HG03460 (cell line): ENCODE data around the gene METAP1D.

Experiments
- ATAC-seq: cut with Tn5 transposase; IDR thresholded peaks from one replicate; pipeline ENCODE4 v1.9.1; 2021; ENCODE audit not compliant: unreplicated experiment

METAP1D gene

DNA sequence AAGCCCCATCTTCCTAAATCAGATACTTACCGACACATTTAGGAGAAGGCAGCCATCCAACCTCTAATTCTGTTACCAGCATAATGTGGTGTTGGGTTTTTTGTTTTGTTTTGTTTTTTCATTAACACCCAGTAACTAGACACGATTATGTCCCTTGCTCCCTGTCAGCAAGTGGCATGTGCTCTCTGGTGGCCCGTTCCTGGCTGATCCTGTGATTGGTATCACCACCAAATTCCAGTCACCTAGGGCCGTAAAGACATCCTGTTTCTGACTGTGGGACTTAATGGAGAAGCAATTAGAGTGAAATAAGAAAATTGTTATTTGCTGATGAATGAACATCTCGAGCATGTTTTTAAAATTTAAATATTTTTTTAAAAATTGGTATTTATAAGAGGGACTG is 79.7 kb downstream of the METAP1D start:
- ATAC-seq, result no peak

DNA sequence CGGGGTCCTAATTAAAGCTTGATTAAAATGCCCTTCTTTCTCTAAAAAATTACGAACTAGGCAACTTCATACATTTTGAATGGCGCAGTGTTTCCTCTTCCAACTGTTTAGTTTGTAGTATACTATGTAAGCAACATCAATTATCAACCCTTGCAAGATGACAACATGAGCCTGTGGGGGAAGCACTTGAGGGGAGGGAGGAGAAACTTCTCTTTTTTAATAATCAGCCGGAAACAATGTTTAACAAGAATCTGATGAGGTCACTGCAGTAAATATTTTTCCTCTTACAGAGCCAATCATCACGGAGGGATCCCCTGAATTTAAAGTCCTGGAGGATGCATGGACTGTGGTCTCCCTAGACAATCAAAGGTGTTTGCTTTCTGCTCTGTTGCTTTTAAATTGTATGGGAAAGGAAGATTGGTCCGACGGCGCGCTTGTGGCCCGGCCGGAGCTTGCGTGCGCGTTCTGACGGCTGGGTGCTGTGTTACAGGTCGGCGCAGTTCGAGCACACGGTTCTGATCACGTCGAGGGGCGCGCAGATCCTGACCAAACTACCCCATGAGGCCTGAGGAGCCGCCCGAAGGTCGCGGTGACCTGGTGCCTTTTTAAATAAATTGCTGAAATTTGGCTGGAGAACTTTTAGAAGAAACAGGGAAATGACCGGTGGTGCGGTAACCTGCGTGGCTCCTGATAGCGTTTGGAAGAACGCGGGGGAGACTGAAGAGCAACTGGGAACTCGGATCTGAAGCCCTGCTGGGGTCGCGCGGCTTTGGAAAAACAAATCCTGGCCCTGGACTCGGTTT is 80.3 kb downstream of the METAP1D start:
- ATAC-seq, result no peak

DNA sequence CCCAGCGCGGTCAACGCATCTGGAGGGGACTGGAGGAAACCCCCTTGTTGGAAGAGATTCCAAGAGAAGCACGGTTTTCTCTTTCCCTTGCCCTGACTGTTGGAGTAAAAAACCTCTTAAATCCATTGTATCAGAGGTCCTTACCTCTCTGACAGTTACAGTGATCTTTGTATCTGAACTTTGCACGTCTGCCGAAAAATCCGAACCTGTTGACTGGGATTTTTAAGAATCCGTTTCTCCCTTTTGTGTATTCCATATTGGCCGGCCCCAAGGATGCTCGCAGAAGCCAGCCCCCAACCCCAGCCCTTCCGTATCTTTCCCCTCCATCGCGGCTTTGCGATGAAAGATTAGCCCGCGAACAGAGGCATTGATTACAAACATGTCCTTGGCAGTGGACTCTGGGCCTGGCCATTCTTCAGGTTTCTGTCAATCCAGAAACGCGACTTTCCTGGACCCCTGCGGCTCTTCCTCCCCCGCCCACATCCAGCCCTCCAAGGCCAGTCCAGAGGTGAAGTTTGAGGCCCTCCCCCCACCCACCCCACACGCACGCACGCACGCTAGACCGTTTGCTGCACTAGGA is 81.0 kb downstream of the METAP1D start:
- no peak for ATAC-seq

DNA sequence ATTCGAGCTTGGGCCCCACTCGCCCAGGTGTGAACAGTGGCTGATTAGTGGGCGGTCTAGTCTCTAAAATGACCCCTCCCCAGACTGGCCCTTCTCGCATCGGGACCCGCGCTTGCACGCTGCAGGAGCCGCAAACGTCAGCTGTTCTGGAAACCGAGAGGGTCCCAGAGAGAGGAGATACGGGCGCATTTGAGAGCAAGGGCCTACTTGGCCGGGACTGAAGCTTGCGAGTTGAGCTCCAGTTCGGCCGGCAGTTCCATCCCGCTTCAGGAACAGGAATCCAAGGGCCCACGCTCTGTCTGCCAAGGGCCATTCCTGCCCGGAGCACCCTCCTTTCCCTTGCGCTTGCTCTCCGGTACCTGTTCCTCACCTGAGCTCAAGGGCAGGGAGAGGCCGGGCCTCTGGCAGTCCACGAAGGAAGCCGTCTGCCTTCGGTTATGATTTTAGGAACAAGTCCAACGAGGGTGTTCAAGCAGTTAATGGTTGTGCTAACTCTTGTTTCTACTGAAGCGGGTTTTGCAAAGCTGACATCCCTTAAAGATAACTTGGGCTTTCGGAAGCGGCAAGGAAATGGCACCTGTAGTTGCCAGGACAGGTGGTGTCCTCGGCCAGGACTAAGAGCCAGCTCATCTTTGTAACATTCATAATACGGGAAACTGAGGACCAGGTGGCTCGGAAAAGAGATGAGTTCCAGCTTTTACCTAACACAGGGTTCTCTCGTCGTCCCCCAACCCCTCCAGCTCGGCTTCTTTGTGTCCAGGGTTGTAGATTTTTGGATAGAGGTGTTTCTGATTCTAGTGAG is 81.7 kb downstream of the METAP1D start:
- no peak for ATAC-seq

DNA sequence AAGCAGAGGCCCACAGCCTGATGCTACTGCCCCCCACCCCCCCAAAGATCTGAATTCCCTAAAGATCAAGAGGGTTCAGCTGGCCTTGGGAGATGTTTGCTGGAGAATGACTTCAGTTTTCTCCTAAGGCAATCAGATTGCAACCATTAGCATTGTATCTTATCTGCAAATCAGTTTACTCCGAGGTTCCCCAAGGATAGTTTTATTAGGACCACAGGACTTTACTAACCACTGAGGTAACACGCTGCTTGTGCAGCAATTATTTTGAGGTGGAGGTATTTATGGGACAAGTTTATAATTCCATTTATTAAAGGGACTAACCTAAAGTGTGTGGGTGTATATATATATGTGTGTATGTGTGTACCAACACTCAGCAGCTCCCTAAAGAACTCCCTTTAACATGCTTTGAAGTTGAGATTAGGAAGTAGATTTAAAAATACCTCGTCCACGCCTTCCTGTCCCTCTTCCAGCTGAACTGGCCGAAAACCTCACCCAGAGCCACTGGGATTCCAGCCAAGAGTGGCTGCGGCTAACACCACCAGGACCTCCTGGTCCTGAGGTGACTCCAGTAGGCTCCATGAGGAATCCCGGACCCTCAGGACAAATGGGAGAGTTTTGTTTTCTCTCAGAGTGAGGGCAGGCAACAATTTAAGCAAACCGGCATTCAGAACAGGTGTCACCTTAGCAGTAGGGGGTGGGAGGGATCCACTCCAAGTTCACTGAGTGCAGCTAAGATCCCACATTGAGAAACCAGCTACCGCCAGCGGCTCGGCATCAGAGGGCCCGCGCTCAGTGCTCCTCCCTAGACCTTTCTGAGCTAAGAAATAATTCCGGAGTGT is 82.6 kb downstream of the METAP1D start:
- no peak for ATAC-seq

DNA sequence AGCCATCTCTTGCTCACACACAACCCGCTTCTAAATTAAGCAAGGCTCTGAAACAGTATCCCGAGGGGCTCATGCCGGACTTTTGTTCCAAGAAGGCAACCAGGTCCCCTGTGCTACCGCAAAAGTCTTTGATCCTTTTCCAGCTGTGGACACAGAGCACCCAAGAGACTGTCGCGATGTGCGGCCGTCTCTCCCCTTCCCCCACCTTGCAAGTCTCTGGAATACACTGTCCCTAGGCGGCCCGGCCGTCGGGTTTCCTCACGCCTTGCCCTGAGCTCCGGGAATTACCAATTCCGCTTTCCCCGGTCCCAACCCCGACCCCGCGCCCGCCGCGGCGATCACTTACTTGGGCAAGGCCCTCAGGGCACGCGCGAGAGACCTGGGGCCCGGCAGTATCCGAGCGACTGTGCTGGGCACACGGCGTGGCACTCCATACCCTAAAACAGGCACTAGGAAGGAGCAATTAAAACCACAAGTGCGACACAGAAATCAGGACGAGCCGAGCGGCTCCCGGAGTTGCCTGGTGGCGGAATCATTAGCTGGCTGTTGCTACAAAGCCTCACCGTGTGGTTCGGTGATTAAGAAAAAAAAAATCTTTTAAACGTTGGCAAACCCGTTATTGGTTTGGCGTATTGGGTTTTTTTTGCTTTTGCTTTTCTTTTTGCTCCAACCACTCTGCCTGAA is 83.3 kb downstream of the METAP1D start:
- ATAC-seq, result no peak

GRCh38 chr2:172083628-172084394 is 84.1 kb downstream of the METAP1D start:
- no peak for ATAC-seq

DNA sequence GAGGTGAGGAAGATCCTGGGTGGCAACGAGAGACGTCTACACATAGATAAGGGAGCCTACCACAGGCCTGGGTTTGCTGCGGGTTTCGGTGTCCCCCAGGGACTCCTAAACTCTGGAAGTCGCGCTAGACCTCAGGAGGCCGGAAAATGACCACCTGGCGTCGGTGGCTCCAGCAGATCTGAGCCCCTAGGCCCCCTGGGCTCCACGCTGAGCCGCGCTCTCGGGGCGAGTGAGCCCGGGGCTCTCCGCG is 84.6 kb downstream of the METAP1D start:
- no peak for ATAC-seq

GRCh38 chr2:172084645-172085459 is 85.1 kb downstream of the METAP1D start:
- peak; percentile 78 for ATAC-seq

DNA sequence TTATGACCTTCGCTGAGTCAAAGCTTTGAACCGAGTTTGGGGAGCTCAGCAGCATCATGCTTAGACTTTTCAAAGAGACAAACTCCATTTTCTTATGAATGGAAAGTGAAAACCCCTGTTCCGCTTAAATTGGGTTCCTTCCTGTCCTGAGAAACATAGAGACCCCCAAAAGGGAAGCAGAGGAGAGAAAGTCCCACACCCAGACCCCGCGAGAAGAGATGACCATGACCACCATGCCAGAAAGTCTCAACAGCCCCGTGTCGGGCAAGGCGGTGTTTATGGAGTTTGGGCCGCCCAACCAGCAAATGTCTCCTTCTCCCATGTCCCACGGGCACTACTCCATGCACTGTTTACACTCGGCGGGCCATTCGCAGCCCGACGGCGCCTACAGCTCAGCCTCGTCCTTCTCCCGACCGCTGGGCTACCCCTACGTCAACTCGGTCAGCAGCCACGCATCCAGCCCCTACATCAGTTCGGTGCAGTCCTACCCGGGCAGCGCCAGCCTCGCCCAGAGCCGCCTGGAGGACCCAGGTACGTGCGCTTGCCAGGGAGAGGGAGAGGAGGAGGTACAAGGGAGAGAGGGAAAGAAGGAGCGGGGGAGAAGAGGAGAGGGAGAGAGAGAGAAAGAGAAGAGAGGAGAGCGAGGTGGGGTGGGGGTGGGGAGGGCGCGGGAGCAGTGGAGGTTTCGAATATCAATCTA is 85.9 kb downstream of the METAP1D start, which contains the start of gene DLX1:
Gene DLX1, plus strand, starts transcription at position 48 of the 700 bp plus-strand sequence. Its CDS starts 171 bp downstream, at position 219.
- ATAC-seq, result peak; percentile 11

GRCh38 chr2:172086241-172087206 is 86.8 kb downstream of the METAP1D start:
- no peak for ATAC-seq

DNA sequence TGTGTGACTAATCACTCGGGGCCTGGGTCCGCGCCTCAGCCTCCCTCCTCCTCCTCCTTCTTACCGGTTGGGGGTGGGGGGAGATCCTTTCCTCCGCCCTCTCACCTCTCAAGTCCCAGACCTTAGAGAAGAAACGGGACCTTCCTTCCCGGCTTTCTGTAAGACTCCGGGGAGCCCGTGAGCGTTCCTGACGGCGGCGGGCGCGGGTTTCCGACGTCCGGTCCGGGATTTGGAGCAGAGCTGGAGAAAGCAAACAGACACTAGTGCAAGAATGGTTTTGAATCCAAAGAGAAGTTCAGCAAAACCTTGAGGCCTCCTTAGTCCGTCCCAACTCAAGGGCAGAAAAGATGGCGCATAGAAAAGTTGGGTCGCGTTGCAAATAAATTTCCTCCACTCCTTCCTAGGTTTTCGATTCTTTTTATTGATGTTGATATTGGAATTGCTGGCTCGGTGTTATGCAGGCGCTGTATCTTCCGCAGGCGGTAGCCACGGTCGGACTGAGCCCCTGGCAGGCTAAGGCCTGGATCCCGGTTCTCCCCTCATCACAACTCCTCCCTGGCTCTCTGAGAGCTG is 87.5 kb downstream of the METAP1D start:
- no peak for ATAC-seq

GRCh38 chr2:172087780-172088244 is 88.1 kb downstream of the METAP1D start:
- ATAC-seq, result no peak

- ATAC-seq, result no peak
These were observed 88.7 kb downstream of the METAP1D start for GRCh38 chr2:172088245-172089004.

GRCh38 chr2:172089005-172089504 is 89.3 kb downstream of the METAP1D start:
- ATAC-seq, result no peak

DNA sequence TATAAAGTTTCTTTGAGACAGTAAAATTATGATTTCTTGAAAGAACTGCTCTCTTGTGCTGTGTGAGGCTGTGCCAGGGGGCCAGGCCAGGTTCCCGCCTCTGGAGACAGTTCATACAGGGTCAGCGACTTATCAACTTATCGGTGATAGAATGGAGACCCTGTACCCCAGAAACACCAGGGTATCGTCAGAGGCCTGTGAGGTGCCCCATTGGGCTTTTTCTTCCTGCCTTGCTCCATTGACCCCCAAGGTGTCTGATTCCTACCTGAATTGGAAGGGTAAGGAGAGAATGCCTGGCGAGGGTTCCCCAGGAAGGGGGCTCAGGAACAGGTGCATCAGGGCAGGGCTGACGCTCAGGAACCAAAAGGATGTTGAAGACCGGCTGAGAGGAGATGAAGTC is 89.9 kb downstream of the METAP1D start:
- no peak for ATAC-seq
